ENCODE data around the gene COPZ2.
"Not testable (repeated sequence)": the region's sequence is repeated elsewhere in the genome, so short reads cannot be mapped to it uniquely, and the experiment has no call there.

The COPZ2 gene

DNA sequence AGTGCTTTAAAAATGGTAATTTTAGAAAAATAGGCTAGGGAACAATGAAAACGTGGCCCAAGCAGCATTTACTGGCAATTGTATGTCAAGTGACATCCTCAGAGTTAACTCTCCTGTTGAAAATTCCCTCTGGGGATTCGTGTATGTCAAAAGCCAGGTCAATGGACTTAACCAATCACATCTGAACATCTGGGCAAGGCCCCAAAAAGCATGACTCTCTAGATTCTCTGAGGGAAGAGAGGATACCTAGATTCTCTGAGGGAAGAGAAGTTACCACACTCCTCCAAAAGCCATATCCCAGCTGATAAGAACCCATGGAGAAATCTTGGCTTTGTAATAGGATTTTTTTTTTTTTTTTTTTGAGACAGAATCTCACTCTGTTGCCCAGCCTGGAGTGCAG lies 34.1 kb upstream of the COPZ2 start:
- in situ Hi-C loops (cut with HindIII; ENCODE audit: low sequenced_read_pairs) = no loop called here
- no peak overlapping the region for H3K4me3 ChIP-seq (ENCODE audit: low read depth, low read length)
- no peak for DNase-seq (ENCODE audit: low read depth, low spot score)
- TF ChIP-seq, protein P1, sequence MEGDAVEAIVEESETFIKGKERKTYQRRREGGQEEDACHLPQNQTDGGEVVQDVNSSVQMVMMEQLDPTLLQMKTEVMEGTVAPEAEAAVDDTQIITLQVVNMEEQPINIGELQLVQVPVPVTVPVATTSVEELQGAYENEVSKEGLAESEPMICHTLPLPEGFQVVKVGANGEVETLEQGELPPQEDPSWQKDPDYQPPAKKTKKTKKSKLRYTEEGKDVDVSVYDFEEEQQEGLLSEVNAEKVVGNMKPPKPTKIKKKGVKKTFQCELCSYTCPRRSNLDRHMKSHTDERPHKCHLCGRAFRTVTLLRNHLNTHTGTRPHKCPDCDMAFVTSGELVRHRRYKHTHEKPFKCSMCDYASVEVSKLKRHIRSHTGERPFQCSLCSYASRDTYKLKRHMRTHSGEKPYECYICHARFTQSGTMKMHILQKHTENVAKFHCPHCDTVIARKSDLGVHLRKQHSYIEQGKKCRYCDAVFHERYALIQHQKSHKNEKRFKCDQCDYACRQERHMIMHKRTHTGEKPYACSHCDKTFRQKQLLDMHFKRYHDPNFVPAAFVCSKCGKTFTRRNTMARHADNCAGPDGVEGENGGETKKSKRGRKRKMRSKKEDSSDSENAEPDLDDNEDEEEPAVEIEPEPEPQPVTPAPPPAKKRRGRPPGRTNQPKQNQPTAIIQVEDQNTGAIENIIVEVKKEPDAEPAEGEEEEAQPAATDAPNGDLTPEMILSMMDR (IDR thresholded peaks at IDR 0.05; ENCODE audit: low read depth, low read length) = no peak

DNA sequence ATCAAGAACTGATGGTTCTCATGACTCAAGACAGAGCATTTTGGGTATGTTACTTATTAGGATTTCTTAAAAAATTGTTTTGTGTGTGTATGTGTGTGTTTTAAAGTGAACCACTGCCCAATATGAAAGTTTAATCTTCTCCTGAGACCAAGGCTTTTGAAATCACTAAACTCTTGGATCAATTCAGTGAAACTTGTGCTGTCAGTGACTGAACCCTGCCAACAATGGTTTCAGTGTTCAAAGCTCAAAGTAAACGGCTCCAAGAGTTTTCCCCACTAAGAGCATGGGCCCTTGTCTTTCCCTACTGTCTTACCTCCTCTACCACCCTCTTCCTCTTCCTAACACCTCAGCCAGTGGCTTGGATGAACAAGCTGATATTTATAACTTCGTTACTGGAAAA lies 32.6 kb upstream of the COPZ2 start:
- TF ChIP-seq, protein P1 (IDR thresholded peaks at IDR 0.05; ENCODE audit: low read depth, low read length) = no peak
- H3K4me3 ChIP-seq (ENCODE audit: low read depth, low read length) = no peak overlapping the region
- in situ Hi-C loops (cut with HindIII; ENCODE audit: low sequenced_read_pairs) = no loop called here
- no peak for DNase-seq (ENCODE audit: low read depth, low spot score)

- TF ChIP-seq, protein P1 (IDR thresholded peaks at IDR 0.05; ENCODE audit: low read depth, low read length) = peak; percentile 57
- no peak overlapping the region for H3K4me3 ChIP-seq (ENCODE audit: low read depth, low read length)
- DNase-seq (ENCODE audit: low read depth, low spot score) = peak; percentile 26
- in situ Hi-C loops (cut with HindIII; ENCODE audit: low sequenced_read_pairs) = no loop called here
These were observed 30.9 kb upstream of the COPZ2 start for GRCh38 chr17:48068491-48068961.

- DNase-seq (ENCODE audit: low read depth, low spot score); in situ Hi-C loops (cut with HindIII; ENCODE audit: low sequenced_read_pairs); H3K4me3 ChIP-seq (ENCODE audit: low read depth, low read length): not testable (repeated sequence)
These were observed 30.2 kb upstream of the COPZ2 start for GRCh38 chr17:48067808-48068207.

GRCh38 chr17:48067245-48067644 lies 29.6 kb upstream of the COPZ2 start:
- H3K4me3 ChIP-seq (ENCODE audit: low read depth, low read length) = no peak overlapping the region
- in situ Hi-C loops (cut with HindIII; ENCODE audit: low sequenced_read_pairs) = no loop called here
- TF ChIP-seq, protein P1 (IDR thresholded peaks at IDR 0.05; ENCODE audit: low read depth, low read length) = no peak
- no peak for DNase-seq (ENCODE audit: low read depth, low spot score)

- no peak overlapping the region for H3K4me3 ChIP-seq (ENCODE audit: low read depth, low read length)
These were observed 29.1 kb upstream of the COPZ2 start for GRCh38 chr17:48066656-48067055.

GRCh38 chr17:48066192-48066591 lies 28.6 kb upstream of the COPZ2 start:
- TF ChIP-seq, protein P1 (IDR thresholded peaks at IDR 0.05; ENCODE audit: low read depth, low read length) = no peak
- DNase-seq (ENCODE audit: low read depth, low spot score) = no peak
- in situ Hi-C loops (cut with HindIII; ENCODE audit: low sequenced_read_pairs) = no loop called here
- no peak overlapping the region for H3K4me3 ChIP-seq (ENCODE audit: low read depth, low read length)

More at GRCh38 chr17:48066656-48067055, 29.1 kb upstream of the COPZ2 start:
- no peak for DNase-seq (ENCODE audit: low read depth, low spot score)
- TF ChIP-seq, protein P1 (IDR thresholded peaks at IDR 0.05; ENCODE audit: low read depth, low read length) = peak; percentile 14
- in situ Hi-C loops (cut with HindIII; ENCODE audit: low sequenced_read_pairs) = no loop called here

Data from astrocyte of the spinal cord (primary cell).